ENCODE results near the gene BCAS3.

- TF ChIP-seq POLR2A (IDR thresholded peaks at IDR 0.05; ENCODE audit: low read depth, low read length) (no peak), PAX5 (IDR thresholded peaks at IDR 0.05; ENCODE audit: insufficient read depth, low read length, severe bottlenecking) (no peak)
Measured at GRCh38 chr17:61015966-61016365, 338.3 kb downstream of the BCAS3 start.
